ENCODE measurements around the gene RPRD1A. TPM values are rescaled to one million over a fixed set of nuclear protein-coding genes. Genes with fewer than 3 reads are reported as not detected.

RPRD1A gene
- total and polyA plus RNA-seq, 9 of the 15 experiments (the other 6 are each of a cell fraction or from before 2014, with no cell fraction given) = 30.2 to 142 (median 66.0) TPM

DNA sequence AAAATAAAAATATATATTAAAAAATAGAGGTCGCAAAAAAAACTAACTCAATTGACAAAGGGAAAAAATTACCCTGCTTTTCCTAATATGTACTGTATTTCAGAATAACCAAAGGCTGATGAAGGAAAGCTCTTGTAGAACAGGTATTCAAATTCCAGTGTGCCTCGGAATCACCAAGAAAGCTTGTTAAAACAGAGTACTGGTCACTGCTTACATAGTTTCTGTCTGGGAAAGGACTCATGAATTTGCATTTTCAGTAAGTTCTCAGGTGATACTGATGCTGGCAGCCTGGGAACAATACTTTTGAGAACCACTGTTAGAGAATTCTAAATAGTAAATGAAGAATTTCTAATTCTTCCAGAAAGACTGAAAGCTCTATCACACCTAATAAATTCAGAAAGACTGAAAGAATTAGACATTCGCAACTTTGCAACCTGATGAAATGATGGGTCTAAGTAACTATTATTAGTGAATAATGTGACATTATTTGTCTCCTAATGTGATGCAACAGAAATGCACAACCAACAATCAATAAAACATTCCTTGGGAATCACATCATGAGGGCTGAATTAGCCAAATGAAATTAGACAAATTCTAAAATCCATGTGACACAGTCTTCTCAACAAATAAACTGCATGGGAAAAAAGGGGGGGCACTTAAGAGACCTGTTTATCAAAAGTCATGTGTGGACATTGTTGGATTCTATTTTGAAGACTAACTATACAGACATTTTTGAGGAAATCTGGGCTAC, 21.9 kb downstream of the RPRD1A start (continued):
- no peak for TF ChIP-seq RBM14 (IDR thresholded peaks at IDR 0.05; ENCODE audit: borderline replicate concordance, insufficient read depth, low read depth, low read length)

GRCh38 chr18:36043153-36043552, 24.2 kb downstream of the RPRD1A start:
- no peaks in the 10 kb centered on the region for H3K9me1 ChIP-seq (ENCODE audit: control insufficient read depth, insufficient read depth, low read length)
- in situ Hi-C loops (cut with MboI) = no loop called here
- H3K27me3 ChIP-seq (ENCODE audit: control insufficient read depth in 2 of 2, insufficient read depth in 2 of 2, low read length in 2 of 2) = no peaks in the 10 kb centered on the region
- no peak overlapping the region for H3K9ac ChIP-seq (ENCODE audit: insufficient read depth in 1 of 2, low read depth in 2 of 2, low read length in 2 of 2)
- no peak overlapping the region for H2AFZ ChIP-seq (ENCODE audit: low read depth, low read length)
- ChIA-PET CTCF (ENCODE audit: low intra/inter-chr PET ratio) (no interaction called here), POLR2A (no interaction called here)
- H3K79me2 ChIP-seq (ENCODE audit: control insufficient read depth, insufficient read depth, low read length) = peaks cover 99% of the 10 kb centered on the region
- intact Hi-C loops (cut with micrococcal nuclease) = no loop called here
- no peak for ATAC-seq
- H3K27ac ChIP-seq (ENCODE audit: extremely low read depth, low read depth, low read length) = no peak overlapping the region
- H3K4me1 ChIP-seq (replicated peaks in 1 of 2; ENCODE audit: control insufficient read depth in 2 of 2, insufficient read depth in 2 of 2, low read length in 2 of 2) = no peaks in the 10 kb centered on the region; a peak in 2 of 5 replicates
- H3K36me3 ChIP-seq (ENCODE audit: control insufficient read depth, insufficient read depth, low read length) = peaks cover 22% of the 10 kb centered on the region
- H4K20me1 ChIP-seq (replicated peaks; ENCODE audit: control insufficient read depth, insufficient read depth, low read length) = peaks cover 3% of the 10 kb centered on the region; the same call in 1 of the 2 replicates
- no peak overlapping the region for H3K4me3 ChIP-seq
- 80% methylated on average over 1 of the region's 1 CpG for WGBS (ENCODE audit: insufficient coverage, low coverage, missing lambda C conversion rate)
- no TSS peak for BruUV-seq (replicated peaks)
- DNase-seq (ENCODE audit: extremely low read depth in 1 of 4, low spot score in 3 of 4) = no peak
- H3K4me2 ChIP-seq (ENCODE audit: insufficient read depth, low read length) = no peak overlapping the region
- no peak for FAIRE-seq
- peaks cover 14% of the 10 kb centered on the region for H3K9me3 ChIP-seq (replicated peaks; ENCODE audit: control insufficient read depth, insufficient read depth, low read depth, low read length)
- TF ChIP-seq POLR2H (tag; IDR thresholded peaks at IDR 0.05; ENCODE audit: low read depth) (no peak), KLF1 (tag; IDR thresholded peaks at IDR 0.05) (no peak), ILK (tag; IDR thresholded peaks at IDR 0.05; ENCODE audit: borderline replicate concordance, low read depth) (no peak), RBM34 (IDR thresholded peaks at IDR 0.05; ENCODE audit: borderline replicate concordance, insufficient read depth, low read length) (no peak), ZBED1 (IDR thresholded peaks at IDR 0.05) (no peak), CREB5 (CRISPR knock-in tag; IDR thresholded peaks at IDR 0.05) (no peak), PURB (CRISPR knock-in tag; IDR thresholded peaks at IDR 0.05; ENCODE audit: low read depth) (no peak)
